ENCODE data around the gene S100A5.
A peak's percentile ranks its signal among the peaks of the same experiment; 100 is the strongest.

The S100A5 gene

DNA sequence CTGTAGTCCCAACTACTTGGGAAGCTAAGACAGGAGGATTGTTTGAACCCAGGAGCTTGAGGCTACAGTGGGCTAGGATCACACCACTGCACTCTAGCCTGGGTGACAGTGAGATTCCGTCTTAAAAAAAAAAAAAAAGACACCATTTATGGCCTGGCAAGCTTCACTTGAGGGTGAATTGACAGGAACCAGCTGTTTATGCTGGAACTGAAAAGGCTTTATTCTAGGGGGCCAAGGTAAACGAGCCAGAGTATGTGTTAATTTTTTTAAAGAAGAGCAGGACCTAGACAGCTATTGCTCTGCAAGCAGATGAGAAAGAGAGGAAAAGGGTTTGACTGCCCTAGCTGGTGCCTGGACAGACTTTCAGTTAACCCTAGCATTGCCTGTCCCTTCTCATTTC, 42.0 kb downstream of the S100A5 start:
- ChIA-PET CTCF (interaction anchor here (0.8 to 16.2 kb wide), 3 partner anchors 11 to 145 kb away, joined by 3 to 331 read pairs (median 61); partner anchors contain the start of genes PGLYRP4 and S100A9), POLR2A (no interaction called here)
- no peak for DNase-seq (ENCODE audit: extremely low spot score)
- TF ChIP-seq, protein P1, sequence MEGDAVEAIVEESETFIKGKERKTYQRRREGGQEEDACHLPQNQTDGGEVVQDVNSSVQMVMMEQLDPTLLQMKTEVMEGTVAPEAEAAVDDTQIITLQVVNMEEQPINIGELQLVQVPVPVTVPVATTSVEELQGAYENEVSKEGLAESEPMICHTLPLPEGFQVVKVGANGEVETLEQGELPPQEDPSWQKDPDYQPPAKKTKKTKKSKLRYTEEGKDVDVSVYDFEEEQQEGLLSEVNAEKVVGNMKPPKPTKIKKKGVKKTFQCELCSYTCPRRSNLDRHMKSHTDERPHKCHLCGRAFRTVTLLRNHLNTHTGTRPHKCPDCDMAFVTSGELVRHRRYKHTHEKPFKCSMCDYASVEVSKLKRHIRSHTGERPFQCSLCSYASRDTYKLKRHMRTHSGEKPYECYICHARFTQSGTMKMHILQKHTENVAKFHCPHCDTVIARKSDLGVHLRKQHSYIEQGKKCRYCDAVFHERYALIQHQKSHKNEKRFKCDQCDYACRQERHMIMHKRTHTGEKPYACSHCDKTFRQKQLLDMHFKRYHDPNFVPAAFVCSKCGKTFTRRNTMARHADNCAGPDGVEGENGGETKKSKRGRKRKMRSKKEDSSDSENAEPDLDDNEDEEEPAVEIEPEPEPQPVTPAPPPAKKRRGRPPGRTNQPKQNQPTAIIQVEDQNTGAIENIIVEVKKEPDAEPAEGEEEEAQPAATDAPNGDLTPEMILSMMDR (IDR thresholded peaks at IDR 0.05; ENCODE audit: control extremely low read depth, extremely low read depth, low read depth, missing control alignments) = no peak

DNA sequence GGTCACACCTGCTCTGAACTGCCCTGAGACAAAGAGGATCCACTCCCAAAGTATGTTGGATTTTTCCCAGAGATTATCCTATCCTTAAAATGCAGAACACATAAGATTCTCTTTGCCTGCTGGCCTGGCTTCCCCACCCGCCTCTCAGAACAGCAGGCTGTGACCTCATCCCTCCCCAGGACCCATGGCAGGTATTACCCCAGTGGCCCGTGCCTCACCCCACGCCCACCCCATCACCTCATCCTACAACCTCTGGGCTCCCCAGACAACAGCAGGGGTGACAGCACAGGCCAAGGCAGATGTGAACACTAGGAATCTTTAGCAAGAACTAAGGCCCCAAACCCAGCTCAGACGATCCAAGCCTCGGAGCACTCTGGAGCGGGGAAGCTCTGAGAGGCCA, 45.2 kb downstream of the S100A5 start:
- POLR2A ChIA-PET = no interaction called here
- no peak for DNase-seq (ENCODE audit: extremely low spot score)
- CTCF ChIA-PET = interaction anchor here (0.6 to 16.2 kb wide), 38 partner anchors 8 to 248 kb away, joined by 3 to 331 read pairs (median 5); partner anchors contain the start of genes PGLYRP3, PGLYRP4, S100A5 and S100A8

DNA sequence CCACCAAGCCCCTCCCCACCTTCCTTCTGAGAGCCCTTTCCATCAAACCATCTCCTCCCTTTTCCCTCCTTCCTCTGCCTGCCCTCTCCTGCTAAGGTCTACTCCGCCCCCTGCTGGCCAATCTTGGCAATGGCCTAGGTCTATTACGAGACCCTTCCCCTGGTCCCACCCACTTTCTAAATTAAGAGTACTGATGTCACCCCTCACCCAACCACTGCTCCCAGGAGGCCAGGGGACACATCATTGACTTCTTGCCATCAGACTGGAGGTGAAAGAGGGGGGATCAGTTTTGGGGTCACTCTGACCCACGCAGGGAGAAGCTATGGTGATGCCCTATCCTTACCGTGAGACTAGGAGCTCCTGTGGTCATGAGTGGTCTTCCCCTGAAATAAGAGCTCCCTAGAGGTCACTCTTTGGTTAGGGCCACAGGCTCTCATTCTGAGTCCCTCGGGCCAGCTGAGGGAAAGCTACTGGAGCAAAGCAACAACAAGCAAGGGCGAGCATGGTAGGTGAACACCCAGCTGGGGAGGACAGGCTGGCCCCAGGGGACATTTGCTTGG, 45.7 kb downstream of the S100A5 start:
- peak; percentile 65 for DNase-seq (ENCODE audit: extremely low spot score)
- TF ChIP-seq, protein P1 (IDR thresholded peaks at IDR 0.05; ENCODE audit: control extremely low read depth, extremely low read depth, low read depth, missing control alignments) = peak; percentile 86
- ChIA-PET POLR2A (no interaction called here), CTCF (interaction anchor here (0.6 to 16.2 kb wide), 52 partner anchors 9 to 248 kb away, joined by 3 to 331 read pairs (median 4); partner anchors contain the start of genes PGLYRP3, PGLYRP4, S100A5 and S100A8)

More for the DNA sequence above, 45.2 kb downstream of the S100A5 start:
- TF ChIP-seq, protein P1 (IDR thresholded peaks at IDR 0.05; ENCODE audit: control extremely low read depth, extremely low read depth, low read depth, missing control alignments) = no peak

DNA sequence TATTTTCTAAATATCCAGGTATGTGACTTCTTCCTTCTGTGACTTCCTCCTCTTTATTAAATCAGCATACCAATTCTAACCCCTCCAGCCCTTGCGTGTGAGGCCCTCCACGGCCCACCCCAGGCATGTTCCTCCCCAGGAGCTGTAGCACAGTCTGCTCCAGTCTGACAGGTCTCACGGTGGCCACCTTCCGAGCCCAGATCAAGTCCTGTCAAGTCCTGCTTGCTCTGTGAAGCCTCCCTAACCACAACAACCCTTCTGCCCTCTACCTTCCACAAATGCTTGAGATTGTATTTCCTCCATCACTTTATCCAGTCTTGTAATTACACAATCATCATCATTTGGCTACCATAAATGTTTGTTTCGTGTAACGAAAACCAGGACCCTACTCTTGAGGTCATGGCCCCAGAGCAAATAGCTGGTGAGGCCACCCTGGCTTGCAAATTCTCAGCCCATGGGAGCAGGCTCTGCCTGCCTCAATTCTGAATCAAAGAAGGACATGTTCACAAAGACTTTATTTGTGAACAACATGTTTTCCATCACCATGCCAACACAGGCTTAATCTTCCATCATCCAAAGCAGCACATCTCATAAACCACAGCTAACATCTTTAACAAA, 47.3 kb downstream of the S100A5 start:
- POLR2A ChIA-PET = no interaction called here
- CTCF ChIA-PET = interaction anchor here (1.3 to 16.2 kb wide), 11 partner anchors 9 to 150 kb away, joined by 3 to 331 read pairs (median 7); partner anchors contain the start of genes PGLYRP4, S100A8 and S100A9
- TF ChIP-seq, protein P1 (IDR thresholded peaks at IDR 0.05; ENCODE audit: control extremely low read depth, extremely low read depth, low read depth, missing control alignments) = no peak
- DNase-seq (ENCODE audit: extremely low spot score) = no peak

DNA sequence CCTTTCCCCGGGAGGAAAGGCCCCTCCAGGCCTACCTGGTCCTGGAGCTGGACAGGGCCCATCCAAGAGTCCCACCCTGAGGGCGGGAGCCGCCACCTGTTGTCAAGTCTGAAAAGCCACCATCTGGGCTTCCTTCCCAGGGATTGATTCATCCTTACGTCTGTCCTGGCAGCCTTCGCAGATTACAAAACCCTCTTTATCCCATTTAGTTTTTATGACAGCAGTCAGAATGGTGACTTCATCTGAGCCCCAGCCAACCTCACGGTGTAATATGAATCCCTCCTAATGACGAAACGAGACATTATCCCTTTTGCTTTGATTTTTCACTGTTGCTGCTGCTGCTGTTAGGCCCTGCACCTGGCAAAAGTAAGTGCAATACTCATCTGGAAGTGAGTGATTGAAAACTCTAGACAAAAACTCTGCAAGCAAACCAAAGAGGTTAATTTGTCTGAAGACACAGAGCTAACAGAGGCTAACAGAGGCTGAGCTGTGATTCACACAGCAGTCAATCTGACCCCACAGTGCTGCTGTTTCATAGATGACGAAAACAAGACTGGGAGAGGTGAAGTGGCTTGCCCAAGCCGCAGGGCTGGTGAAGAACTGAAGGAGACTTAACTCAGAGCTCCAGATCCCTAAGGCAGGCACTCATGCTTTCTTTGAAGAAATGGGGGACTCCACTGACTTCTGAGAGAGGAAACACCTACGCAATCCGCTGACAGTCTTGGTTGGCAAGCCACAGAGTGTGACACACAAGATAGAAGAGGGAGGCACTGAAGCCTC, 50.3 kb downstream of the S100A5 start:
- ChIA-PET CTCF (interaction anchor here (16.2 kb wide), 1 partner anchor 137 kb away, joined by 331 read pairs; the partner anchor contains the start of genes PGLYRP4 and S100A9), POLR2A (no interaction called here)
- TF ChIP-seq, protein P1 (IDR thresholded peaks at IDR 0.05; ENCODE audit: control extremely low read depth, extremely low read depth, low read depth, missing control alignments) = no peak
- DNase-seq (ENCODE audit: extremely low spot score) = no peak

DNA sequence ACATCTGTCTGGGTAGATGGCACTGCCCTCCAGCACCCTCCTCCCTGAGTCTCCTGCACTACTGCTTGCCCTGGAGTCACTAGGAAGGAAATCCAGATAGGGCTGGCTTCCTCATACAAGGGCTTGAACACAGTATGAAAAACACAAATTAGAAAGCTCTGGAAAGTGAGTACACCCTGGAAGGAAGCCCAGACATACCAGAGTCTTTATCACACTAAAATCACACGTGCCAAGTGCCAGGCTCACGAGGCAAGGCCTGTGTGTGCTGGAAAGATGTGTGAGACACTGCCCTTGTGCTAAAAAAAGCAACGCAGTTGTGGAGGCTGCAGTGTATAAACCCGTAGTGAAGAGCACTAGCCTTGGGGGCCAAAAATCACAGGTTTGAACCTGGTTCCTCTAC, 52.0 kb downstream of the S100A5 start:
- CTCF ChIA-PET = interaction anchor here (1.0 to 16.2 kb wide), 2 partner anchors 21 to 135 kb away, joined by 3 to 331 read pairs; partner anchors contain the start of genes PGLYRP4 and S100A9
- TF ChIP-seq, protein P1 (IDR thresholded peaks at IDR 0.05; ENCODE audit: control extremely low read depth, extremely low read depth, low read depth, missing control alignments) = no peak
- no peak for DNase-seq (ENCODE audit: extremely low spot score)
- POLR2A ChIA-PET = no interaction called here
